HepG2 (cell line): Measurements from ENCODE around the gene CALY. TPM values are rescaled to one million over a fixed set of nuclear protein-coding genes. Genes with fewer than 3 reads are reported as not detected.

Experiments
- ARHGAP35 ChIP-seq: sonication (generic); formaldehyde crosslinking; IDR thresholded peaks from 2 replicates; pipeline ENCODE4 v1.9.0; 2022; ENCODE audit warnings: mild to moderate bottlenecking, inconsistent platforms, moderate library complexity, missing genetic modification reagents, borderline replicate concordance
- ASH2L ChIP-seq: fragments of 300-600, 200-600 bp; sonication (generic); IDR thresholded peaks from 2 replicates; pipeline ENCODE4 v1.7.0; 2017; ENCODE audit warnings: low read depth, mild to moderate bottlenecking, moderate library complexity, mixed read lengths, low read length; ENCODE audit not compliant: insufficient read length
- FOSL2 ChIP-seq: sonication (generic); formaldehyde crosslinking; IDR thresholded peaks from 2 replicates; pipeline ENCODE4 v1.4.0; 2020; ENCODE audit warnings: missing genetic modification reagents
- MTF2 ChIP-seq: sonication (generic); formaldehyde crosslinking; IDR thresholded peaks from 2 replicates; pipeline ENCODE4 v1.5.0; 2020; ENCODE audit warnings: missing genetic modification reagents, borderline replicate concordance
- RCOR2 ChIP-seq: IDR thresholded peaks from 2 replicates; pipeline ENCODE4 v1.6.1; 2016; ENCODE audit warnings: missing biosample characterization, missing genetic modification reagents
- SMARCC2 ChIP-seq: fragments of 450-650 bp; IDR thresholded peaks from 2 replicates; pipeline ENCODE4 v1.6.1; 2017; ENCODE audit warnings: antibody characterized with exemption, mild to moderate bottlenecking
- TBL1XR1 ChIP-seq: fragments of 150-350 bp; IDR thresholded peaks from 2 replicates; pipeline ENCODE4 v1.6.1; 2014; ENCODE audit warnings: borderline replicate concordance, low read length; ENCODE audit not compliant: partially characterized antibody
- ZNF101 ChIP-seq: sonication (generic); formaldehyde crosslinking; IDR thresholded peaks from 2 replicates; pipeline ENCODE4 v1.4.0; 2020; ENCODE audit warnings: mild to moderate bottlenecking, low read depth, missing genetic modification reagents, borderline replicate concordance
- ZNF124 ChIP-seq: sonication (generic); formaldehyde crosslinking; IDR thresholded peaks from 2 replicates; pipeline ENCODE4 v1.4.0; 2020; ENCODE audit warnings: missing genetic modification reagents
- ZNF138 ChIP-seq: sonication (generic); formaldehyde crosslinking; IDR thresholded peaks from 2 replicates; pipeline ENCODE4 v1.5.0; 2020; ENCODE audit warnings: mild to moderate bottlenecking, low read depth, missing genetic modification reagents
- ZNF282 ChIP-seq: fragments of 450-650 bp; IDR thresholded peaks from 2 replicates; pipeline ENCODE4 v1.6.1; 2018; ENCODE audit not compliant: partially characterized antibody
- ZNF329 ChIP-seq: sonication (generic); formaldehyde crosslinking; IDR thresholded peaks from 2 replicates; pipeline ENCODE4 v1.9.0; 2021; ENCODE audit warnings: low read depth, mild to moderate bottlenecking, missing genetic modification reagents
- ZNF44 ChIP-seq: sonication (generic); formaldehyde crosslinking; IDR thresholded peaks from 2 replicates; pipeline ENCODE4 v1.5.1; 2020; ENCODE audit warnings: mild to moderate bottlenecking, missing genetic modification reagents
- ZNF441 ChIP-seq: sonication (generic); formaldehyde crosslinking; IDR thresholded peaks from 2 replicates; pipeline ENCODE4 v1.7.0; 2021; ENCODE audit warnings: missing genetic modification reagents, borderline replicate concordance
- ZNF572 ChIP-seq: sonication (generic); formaldehyde crosslinking; IDR thresholded peaks from 2 replicates; pipeline ENCODE4 v1.5.1; 2020; ENCODE audit warnings: mild to moderate bottlenecking, missing genetic modification reagents
- ZNF615 ChIP-seq: sonication (generic); formaldehyde crosslinking; IDR thresholded peaks from 2 replicates; pipeline ENCODE4 v1.5.0; 2020; ENCODE audit warnings: mild to moderate bottlenecking, missing genetic modification reagents, borderline replicate concordance
- ZNF775 ChIP-seq: sonication (generic); formaldehyde crosslinking; IDR thresholded peaks from 2 replicates; pipeline ENCODE4 v1.4.0; 2020; ENCODE audit warnings: missing genetic modification reagents, mild to moderate bottlenecking, moderate library complexity, borderline replicate concordance
- ZSCAN12 ChIP-seq: sonication (generic); formaldehyde crosslinking; IDR thresholded peaks from 2 replicates; pipeline ENCODE4 v1.9.0; 2021; ENCODE audit warnings: mild to moderate bottlenecking, missing genetic modification reagents
- polyA plus RNA-seq, 8 experiments: library from polyadenylated mRNA; depleted of rRNA in 3 of 8; stranded (reverse) in 7 of 8; unstranded in 1 of 8; fragments of >200 nt; fragmentation: Illumina TruSeq in 4 of 8; extraction: Trizol in 4 of 8; gene quantifications; 2 replicates each; pipeline versions ENCODE4 v1.2.1 to v1.2.3, GENCODE V29; 2011 to 2016; ENCODE audit warnings: low read depth in 4 of 8, missing spikeins in 1 of 8, mixed read lengths in 1 of 8; ENCODE audit not compliant: insufficient read depth in 1 of 8
- total RNA-seq, 5 experiments: library from RNA; depleted of rRNA; stranded (reverse); fragments of >200 nt; fragmentation: Illumina TruSeq; extraction: Trizol; gene quantifications; 2 replicates each; pipeline ENCODE4 v1.2.3, GENCODE V29; 2016; ENCODE audit warnings: low read depth in 1 of 5
- TF ChIP-seq, protein P1 (sequence below): sonication (generic); formaldehyde crosslinking; IDR thresholded peaks from 2 replicates; pipeline ENCODE4 v1.4.0; 2020; ENCODE audit warnings: mild to moderate bottlenecking, missing genetic modification reagents
- TF ChIP-seq, protein P2 (sequence below): sonication (generic); formaldehyde crosslinking; IDR thresholded peaks from 2 replicates; pipeline ENCODE4 v1.5.1; 2020; ENCODE audit warnings: mild to moderate bottlenecking, missing genetic modification reagents, borderline replicate concordance
- TF ChIP-seq, protein P3 (sequence below): sonication (generic); formaldehyde crosslinking; IDR thresholded peaks from 2 replicates; pipeline ENCODE4 v1.4.0; 2020; ENCODE audit warnings: mild to moderate bottlenecking, low read depth, missing genetic modification reagents

CALY gene
- total and polyA plus RNA-seq, 2 of the 13 experiments (the other 11 are each of a cell fraction or from before 2014, with no cell fraction given), result 0.08 TPM; not detected in 1

DNA sequence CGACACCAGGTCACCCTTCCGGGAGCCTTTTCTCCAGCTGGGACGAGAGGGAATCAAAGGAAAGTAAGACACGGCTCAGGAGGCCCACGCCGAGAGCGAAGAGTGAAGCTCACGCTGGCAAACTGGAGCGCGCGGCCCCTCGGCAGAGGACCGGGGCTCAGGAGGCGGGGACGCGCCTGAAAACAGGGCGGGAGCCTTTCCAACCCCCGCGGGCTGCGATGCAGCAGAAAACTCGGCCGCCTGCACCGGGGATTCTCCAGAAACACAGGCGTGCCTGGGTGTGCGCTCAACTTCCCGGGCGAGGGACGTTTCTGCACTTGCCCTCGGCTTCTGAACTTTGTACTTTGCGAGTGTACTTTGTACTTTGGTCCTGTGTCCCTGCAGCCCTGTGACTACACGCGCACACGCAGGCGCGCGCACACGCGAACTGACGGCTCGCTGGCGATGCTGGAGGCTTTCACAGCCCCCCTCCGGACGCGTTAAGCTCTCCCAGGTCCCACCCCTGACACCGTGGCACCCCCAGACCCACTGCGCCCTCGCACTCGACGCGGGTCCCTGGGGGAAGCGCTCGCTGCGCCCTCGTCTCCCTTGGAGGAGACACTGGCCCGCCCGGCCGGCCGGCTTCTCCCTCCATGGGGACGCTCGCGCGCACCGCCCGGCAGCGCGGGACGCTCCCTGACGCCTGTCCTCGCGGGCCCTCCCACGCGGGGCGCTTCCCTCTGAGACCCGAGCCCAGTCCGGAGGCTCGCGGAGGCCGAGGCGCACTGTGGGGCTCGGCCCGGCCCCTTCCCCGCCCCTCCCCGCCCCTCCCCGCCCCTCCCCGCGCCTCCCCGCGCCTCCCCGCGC lies 41.8 kb upstream of the CALY start (continued):
- TF ChIP-seq ZNF101 (CRISPR knock-in tag) (no peak), ZNF329 (CRISPR knock-in tag) (no peak), SMARCC2 (no peak), ARHGAP35 (0 out of 2 replicates have a peak, but pooled peaks have one; percentile 18), ZNF282 (no peak), RCOR2 (CRISPR knock-in tag) (peak; percentile 74), MTF2 (peak; percentile 71; the same call in 1 of the 2 replicates), ZNF572 (CRISPR knock-in tag) (no peak), TBL1XR1 (no peak), ZSCAN12 (0 out of 2 replicates have a peak, but pooled peaks have one; percentile 18), ZNF775 (CRISPR knock-in tag) (no peak), ZNF138 (CRISPR knock-in tag) (no peak), ZNF441 (CRISPR knock-in tag) (no peak), ZNF615 (CRISPR knock-in tag) (0 out of 2 replicates have a peak, but pooled peaks have one; percentile 27), ZNF44 (CRISPR knock-in tag) (no peak), FOSL2 (no peak), ZNF124 (no peak), ASH2L (peak; percentile 55)
- TF ChIP-seq, protein P1, sequence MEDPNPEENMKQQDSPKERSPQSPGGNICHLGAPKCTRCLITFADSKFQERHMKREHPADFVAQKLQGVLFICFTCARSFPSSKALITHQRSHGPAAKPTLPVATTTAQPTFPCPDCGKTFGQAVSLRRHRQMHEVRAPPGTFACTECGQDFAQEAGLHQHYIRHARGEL (CRISPR knock-in tag), result no peak
- TF ChIP-seq, protein P2, sequence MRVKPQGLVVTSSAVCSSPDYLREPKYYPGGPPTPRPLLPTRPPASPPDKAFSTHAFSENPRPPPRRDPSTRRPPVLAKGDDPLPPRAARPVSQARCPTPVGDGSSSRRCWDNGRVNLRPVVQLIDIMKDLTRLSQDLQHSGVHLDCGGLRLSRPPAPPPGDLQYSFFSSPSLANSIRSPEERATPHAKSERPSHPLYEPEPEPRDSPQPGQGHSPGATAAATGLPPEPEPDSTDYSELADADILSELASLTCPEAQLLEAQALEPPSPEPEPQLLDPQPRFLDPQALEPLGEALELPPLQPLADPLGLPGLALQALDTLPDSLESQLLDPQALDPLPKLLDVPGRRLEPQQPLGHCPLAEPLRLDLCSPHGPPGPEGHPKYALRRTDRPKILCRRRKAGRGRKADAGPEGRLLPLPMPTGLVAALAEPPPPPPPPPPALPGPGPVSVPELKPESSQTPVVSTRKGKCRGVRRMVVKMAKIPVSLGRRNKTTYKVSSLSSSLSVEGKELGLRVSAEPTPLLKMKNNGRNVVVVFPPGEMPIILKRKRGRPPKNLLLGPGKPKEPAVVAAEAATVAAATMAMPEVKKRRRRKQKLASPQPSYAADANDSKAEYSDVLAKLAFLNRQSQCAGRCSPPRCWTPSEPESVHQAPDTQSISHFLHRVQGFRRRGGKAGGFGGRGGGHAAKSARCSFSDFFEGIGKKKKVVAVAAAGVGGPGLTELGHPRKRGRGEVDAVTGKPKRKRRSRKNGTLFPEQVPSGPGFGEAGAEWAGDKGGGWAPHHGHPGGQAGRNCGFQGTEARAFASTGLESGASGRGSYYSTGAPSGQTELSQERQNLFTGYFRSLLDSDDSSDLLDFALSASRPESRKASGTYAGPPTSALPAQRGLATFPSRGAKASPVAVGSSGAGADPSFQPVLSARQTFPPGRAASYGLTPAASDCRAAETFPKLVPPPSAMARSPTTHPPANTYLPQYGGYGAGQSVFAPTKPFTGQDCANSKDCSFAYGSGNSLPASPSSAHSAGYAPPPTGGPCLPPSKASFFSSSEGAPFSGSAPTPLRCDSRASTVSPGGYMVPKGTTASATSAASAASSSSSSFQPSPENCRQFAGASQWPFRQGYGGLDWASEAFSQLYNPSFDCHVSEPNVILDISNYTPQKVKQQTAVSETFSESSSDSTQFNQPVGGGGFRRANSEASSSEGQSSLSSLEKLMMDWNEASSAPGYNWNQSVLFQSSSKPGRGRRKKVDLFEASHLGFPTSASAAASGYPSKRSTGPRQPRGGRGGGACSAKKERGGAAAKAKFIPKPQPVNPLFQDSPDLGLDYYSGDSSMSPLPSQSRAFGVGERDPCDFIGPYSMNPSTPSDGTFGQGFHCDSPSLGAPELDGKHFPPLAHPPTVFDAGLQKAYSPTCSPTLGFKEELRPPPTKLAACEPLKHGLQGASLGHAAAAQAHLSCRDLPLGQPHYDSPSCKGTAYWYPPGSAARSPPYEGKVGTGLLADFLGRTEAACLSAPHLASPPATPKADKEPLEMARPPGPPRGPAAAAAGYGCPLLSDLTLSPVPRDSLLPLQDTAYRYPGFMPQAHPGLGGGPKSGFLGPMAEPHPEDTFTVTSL (CRISPR knock-in tag), result peak; percentile 66
- TF ChIP-seq, protein P3, sequence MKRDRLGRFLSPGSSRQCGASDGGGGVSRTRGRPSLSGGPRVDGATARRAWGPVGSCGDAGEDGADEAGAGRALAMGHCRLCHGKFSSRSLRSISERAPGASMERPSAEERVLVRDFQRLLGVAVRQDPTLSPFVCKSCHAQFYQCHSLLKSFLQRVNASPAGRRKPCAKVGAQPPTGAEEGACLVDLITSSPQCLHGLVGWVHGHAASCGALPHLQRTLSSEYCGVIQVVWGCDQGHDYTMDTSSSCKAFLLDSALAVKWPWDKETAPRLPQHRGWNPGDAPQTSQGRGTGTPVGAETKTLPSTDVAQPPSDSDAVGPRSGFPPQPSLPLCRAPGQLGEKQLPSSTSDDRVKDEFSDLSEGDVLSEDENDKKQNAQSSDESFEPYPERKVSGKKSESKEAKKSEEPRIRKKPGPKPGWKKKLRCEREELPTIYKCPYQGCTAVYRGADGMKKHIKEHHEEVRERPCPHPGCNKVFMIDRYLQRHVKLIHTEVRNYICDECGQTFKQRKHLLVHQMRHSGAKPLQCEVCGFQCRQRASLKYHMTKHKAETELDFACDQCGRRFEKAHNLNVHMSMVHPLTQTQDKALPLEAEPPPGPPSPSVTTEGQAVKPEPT (CRISPR knock-in tag), result no peak
